HepG2 (cell line): ENCODE measurements around the gene DAD1. TPM values are rescaled to one million over a fixed set of nuclear protein-coding genes. Genes with fewer than 3 reads are reported as not detected.

Experiments used
- HDAC1 ChIP-seq: sonication (generic); formaldehyde crosslinking; IDR thresholded peaks from 2 replicates; pipeline ENCODE4 v1.5.1; 2020; ENCODE audit warnings: mild to moderate bottlenecking, missing genetic modification reagents
- HNRNPK ChIP-seq: fragments of 200-400 bp; formaldehyde crosslinking; IDR thresholded peaks from 2 replicates; pipeline ENCODE4 v1.6.1; 2018; ENCODE audit warnings: low read length, low read depth, moderate library complexity, mild to moderate bottlenecking; ENCODE audit not compliant: poor library complexity, severe bottlenecking
- KDM5B ChIP-seq: sonication (generic); formaldehyde crosslinking; IDR thresholded peaks from 2 replicates; pipeline ENCODE4 v1.4.0; 2020; ENCODE audit warnings: missing genetic modification reagents, mild to moderate bottlenecking, borderline replicate concordance
- PTBP1 ChIP-seq: fragments of 200-400 bp; formaldehyde crosslinking; IDR thresholded peaks from 2 replicates; pipeline ENCODE4 v1.6.1; 2018; ENCODE audit warnings: low read length, low read depth; ENCODE audit not compliant: poor library complexity, severe bottlenecking
- TEAD2 ChIP-seq: sonication (generic); formaldehyde crosslinking; IDR thresholded peaks from 2 replicates; pipeline ENCODE4 v1.9.0; 2021; ENCODE audit warnings: missing genetic modification reagents
- U2AF2 ChIP-seq: fragments of 200-400 bp; formaldehyde crosslinking; IDR thresholded peaks from 2 replicates; pipeline ENCODE4 v1.6.1; 2017; ENCODE audit warnings: low read depth, mild to moderate bottlenecking, low read length
- ZBTB49 ChIP-seq: sonication (generic); formaldehyde crosslinking; IDR thresholded peaks from 2 replicates; pipeline ENCODE4 v1.4.0; 2020; ENCODE audit warnings: missing genetic modification reagents, borderline replicate concordance
- ZNF775 ChIP-seq: sonication (generic); formaldehyde crosslinking; IDR thresholded peaks from 2 replicates; pipeline ENCODE4 v1.4.0; 2020; ENCODE audit warnings: missing genetic modification reagents, mild to moderate bottlenecking, moderate library complexity, borderline replicate concordance
- ZSCAN29 ChIP-seq: sonication (generic); formaldehyde crosslinking; conservative IDR thresholded peaks from 2 replicates; pipeline ENCODE4 v1.4.0; 2020; ENCODE audit warnings: mild to moderate bottlenecking, missing genetic modification reagents
- polyA plus RNA-seq, 8 experiments: library from polyadenylated mRNA; depleted of rRNA in 3 of 8; stranded (reverse) in 7 of 8; unstranded in 1 of 8; fragments of >200 nt; fragmentation: Illumina TruSeq in 4 of 8; extraction: Trizol in 4 of 8; gene quantifications; 2 replicates each; pipeline versions ENCODE4 v1.2.1 to v1.2.3, GENCODE V29; 2011 to 2016; ENCODE audit warnings: low read depth in 4 of 8, missing spikeins in 1 of 8, mixed read lengths in 1 of 8; ENCODE audit not compliant: insufficient read depth in 1 of 8
- total RNA-seq, 5 experiments: library from RNA; depleted of rRNA; stranded (reverse); fragments of >200 nt; fragmentation: Illumina TruSeq; extraction: Trizol; gene quantifications; 2 replicates each; pipeline ENCODE4 v1.2.3, GENCODE V29; 2016; ENCODE audit warnings: low read depth in 1 of 5
- TF ChIP-seq, protein P1 (sequence below): sonication (generic); formaldehyde crosslinking; IDR thresholded peaks from 2 replicates; pipeline ENCODE4 v1.4.0; 2020; ENCODE audit warnings: missing genetic modification reagents, borderline replicate concordance

DAD1 gene
- total and polyA plus RNA-seq, 2 of the 13 experiments (the other 11 are each of a cell fraction or from before 2014, with no cell fraction given), result 558 to 626 TPM

- no peak for TF ChIP-seq ZSCAN29 (CRISPR knock-in tag)
- TF ChIP-seq HDAC1 (CRISPR knock-in tag), result no peak
- no peak for TF ChIP-seq ZNF775
- no peak for TF ChIP-seq TEAD2 (CRISPR knock-in tag)
- TF ChIP-seq HNRNPK, result no peak
- TF ChIP-seq ZBTB49, result no peak
- TF ChIP-seq U2AF2, result no peak
- TF ChIP-seq, protein P1, sequence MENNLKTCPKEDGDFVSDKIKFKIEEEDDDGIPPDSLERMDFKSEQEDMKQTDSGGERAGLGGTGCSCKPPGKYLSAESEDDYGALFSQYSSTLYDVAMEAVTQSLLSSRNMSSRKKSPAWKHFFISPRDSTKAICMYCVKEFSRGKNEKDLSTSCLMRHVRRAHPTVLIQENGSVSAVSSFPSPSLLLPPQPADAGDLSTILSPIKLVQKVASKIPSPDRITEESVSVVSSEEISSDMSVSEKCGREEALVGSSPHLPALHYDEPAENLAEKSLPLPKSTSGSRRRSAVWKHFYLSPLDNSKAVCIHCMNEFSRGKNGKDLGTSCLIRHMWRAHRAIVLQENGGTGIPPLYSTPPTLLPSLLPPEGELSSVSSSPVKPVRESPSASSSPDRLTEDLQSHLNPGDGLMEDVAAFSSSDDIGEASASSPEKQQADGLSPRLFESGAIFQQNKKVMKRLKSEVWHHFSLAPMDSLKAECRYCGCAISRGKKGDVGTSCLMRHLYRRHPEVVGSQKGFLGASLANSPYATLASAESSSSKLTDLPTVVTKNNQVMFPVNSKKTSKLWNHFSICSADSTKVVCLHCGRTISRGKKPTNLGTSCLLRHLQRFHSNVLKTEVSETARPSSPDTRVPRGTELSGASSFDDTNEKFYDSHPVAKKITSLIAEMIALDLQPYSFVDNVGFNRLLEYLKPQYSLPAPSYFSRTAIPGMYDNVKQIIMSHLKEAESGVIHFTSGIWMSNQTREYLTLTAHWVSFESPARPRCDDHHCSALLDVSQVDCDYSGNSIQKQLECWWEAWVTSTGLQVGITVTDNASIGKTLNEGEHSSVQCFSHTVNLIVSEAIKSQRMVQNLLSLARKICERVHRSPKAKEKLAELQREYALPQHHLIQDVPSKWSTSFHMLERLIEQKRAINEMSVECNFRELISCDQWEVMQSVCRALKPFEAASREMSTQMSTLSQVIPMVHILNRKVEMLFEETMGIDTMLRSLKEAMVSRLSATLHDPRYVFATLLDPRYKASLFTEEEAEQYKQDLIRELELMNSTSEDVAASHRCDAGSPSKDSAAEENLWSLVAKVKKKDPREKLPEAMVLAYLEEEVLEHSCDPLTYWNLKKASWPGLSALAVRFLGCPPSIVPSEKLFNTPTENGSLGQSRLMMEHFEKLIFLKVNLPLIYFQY, result no peak
- no peak for TF ChIP-seq KDM5B (CRISPR knock-in tag)
- no peak for TF ChIP-seq PTBP1
These were observed 42.3 kb downstream of the DAD1 start (continued) for GRCh38 chr14:22546722-22547071.
